ENCODE results near the gene WWOX.

The WWOX gene

GRCh38 chr16:78194948-78195347, 95.5 kb downstream of the WWOX start:
- DNase-seq (ENCODE audit: low read depth in 2 of 2) = no peak

GRCh38 chr16:78195797-78196196, 96.3 kb downstream of the WWOX start:
- no peak for DNase-seq (ENCODE audit: low read depth in 2 of 2)

DNA sequence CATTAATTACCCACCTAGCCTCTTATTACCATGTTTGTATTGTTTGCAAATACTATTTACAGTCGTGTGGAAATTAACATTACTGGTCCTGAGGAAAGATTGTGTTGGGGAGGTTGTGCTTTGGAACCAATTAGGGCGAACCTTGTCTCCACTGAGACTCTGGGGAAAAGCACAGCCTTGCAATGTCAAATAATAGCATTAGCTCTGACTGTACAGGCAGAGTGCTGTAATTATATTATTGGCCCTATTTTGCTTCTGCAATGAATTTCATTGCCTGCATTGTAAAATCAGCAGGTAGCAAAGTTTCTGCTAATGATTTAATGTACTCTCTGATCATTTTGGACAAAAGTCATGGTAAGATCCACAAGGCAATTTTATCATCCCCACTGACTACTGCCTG, 97.0 kb downstream of the WWOX start:
- no peak for DNase-seq (ENCODE audit: low read depth in 2 of 2)

DNA sequence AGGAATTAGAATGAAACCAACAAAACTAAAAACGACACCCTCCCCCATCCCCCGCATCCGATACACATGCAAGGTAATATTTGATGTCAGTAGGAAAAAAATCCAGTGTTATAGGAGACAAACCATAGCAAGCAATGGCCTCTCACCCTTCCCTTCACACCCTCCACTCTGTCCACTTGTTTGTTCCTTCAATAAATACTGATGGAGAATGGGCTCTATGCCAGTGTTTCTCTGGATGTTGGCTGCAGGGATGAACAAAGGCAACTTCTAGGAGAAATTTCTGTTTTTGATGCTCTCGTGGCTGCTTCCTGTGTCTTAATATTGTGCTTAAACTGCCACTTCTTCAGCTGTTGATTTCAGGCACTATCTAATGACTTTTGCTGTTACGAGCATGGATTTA, 98.8 kb downstream of the WWOX start:
- DNase-seq (ENCODE audit: low read depth in 2 of 2) = no peak

DNA sequence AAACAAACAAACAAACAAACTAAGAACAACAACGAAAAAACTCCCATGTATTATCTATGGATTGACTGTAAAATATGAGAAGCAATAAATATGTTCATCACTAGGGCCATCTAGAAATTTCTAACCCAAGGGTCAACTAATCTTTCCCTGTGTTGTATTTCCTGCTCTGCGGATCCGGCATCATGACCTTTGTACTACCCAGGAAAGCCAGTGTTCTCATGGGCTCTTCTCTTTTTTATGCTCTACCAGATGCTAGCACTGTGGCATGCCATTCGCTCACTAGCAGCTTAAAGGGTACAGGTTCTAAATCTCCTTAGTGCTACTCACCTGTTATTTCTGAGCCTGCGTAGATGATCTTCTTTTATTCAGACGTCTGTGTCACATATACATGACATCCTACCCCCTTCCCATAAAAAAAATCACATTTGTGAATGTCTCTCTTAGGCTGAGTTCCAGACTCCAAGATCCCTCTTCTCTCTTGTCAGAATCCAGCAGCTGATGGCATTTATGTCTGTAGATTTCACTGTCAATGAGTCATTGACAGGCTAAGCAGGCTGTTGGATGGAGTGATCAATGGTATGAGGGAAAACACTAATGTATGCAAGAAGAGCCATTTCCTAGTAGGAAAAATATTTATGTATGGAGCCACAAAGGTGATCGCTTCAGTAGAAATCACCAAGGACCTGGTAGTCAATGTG, 100.0 kb downstream of the WWOX start:
- no peak for DNase-seq (ENCODE audit: low read depth in 2 of 2)

DNA sequence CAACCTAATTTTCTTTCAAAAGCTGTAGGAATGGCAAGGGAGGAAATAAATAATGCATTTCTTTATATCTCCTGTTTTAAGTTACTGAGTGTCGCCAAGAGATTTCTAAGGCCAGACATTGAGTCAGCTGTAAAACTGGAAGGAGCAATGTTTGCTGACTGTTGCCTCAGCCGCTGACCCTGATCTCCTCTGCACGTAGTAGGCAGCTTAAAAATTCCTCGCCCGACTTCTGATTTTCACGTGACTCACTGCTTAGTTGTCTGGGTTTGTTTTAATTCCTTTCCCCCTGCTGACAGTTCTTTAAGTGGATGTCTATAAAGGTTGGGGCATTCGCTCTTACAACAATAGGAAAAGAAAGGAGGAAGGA, 100.6 kb downstream of the WWOX start:
- DNase-seq (ENCODE audit: low read depth in 2 of 2) = no peak

GRCh38 chr16:78200623-78201096, 101.2 kb downstream of the WWOX start:
- no peak for DNase-seq (ENCODE audit: low read depth in 2 of 2)

DNA sequence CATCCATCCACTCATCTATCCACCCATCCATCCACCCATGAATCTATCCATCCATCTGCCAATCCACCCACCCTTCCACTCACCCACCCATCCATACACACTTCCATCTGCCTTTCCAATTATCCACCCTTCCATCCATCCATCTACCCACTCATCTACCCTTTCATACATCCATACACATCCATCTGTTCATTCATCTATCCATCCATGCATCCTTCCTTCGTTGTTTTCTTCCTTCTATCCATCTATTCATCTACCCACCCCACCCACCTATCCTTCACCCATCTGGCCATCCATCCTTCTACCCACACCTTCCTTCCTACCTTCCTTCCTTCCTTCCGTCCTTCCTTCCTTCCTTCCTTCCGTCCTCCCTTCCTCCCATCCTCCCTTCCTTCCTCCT, 106.1 kb downstream of the WWOX start:
- DNase-seq (ENCODE audit: low read depth in 2 of 2) = no peak

- DNase-seq (ENCODE audit: low read depth in 2 of 2) = no peak
These were observed 107.3 kb downstream of the WWOX start for GRCh38 chr16:78206623-78207223.

- DNase-seq (ENCODE audit: low read depth in 2 of 2) = no peak
These were observed 110.7 kb downstream of the WWOX start for GRCh38 chr16:78209951-78210661.

DNA sequence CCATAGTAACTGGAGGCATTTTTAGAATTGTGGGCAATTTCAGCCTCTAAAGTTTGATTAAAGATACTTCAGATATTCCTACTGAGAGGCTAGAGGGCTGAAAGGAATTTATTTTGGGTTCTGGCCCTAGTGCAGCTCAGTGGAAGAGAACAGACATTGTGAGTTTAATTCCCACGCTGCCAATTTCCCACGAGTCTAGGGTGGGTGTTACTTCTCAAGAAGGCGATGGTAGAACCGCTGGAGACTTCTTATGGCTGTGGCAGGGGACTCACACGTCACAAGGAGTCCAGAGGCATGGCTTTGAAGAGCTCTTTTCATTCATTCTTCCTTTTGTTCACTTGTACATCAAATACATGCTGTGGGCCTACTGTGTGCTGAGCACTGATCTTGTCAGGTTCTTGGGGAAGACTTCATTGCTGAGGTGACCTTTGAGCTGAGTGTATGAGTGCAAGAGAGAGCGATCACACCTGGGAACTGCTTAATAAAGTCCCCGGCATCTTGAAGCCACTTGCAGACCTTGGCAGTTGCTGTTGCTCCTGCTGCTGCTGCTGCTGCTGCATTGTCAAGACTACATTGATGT, 111.7 kb downstream of the WWOX start:
- DNase-seq (ENCODE audit: low read depth in 2 of 2) = no peak

DNA sequence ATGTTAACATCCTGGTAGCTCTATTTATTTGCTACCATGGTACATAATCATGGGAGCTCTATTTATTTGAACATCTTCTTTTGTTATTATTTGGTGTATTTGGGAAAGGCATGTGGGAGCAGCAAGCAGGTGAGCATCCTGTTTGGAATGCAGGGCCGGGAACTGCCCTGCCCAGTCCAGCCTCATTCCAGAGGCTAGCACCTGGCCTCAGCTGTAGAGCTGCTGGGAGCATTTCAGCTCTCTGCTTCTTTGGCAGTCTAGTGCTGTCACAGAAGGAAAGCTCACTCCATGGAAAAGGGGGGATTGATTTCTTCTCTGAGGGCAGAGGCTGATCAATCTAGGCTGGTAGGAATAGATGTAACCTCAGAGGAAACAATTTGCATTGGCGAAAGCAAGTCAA, 112.5 kb downstream of the WWOX start:
- DNase-seq (ENCODE audit: low read depth in 2 of 2) = no peak

- DNase-seq (ENCODE audit: low read depth in 2 of 2) = no peak
These were observed 113.2 kb downstream of the WWOX start for GRCh38 chr16:78212674-78213073.

GRCh38 chr16:78213751-78214150, 114.3 kb downstream of the WWOX start:
- DNase-seq (ENCODE audit: low read depth in 2 of 2) = no peak

GRCh38 chr16:78215222-78215621, 115.8 kb downstream of the WWOX start:
- no peak for DNase-seq (ENCODE audit: low read depth in 2 of 2)

- no peak for DNase-seq (ENCODE audit: low read depth in 2 of 2)
These were observed 116.8 kb downstream of the WWOX start for GRCh38 chr16:78216166-78216745.

- no peak for DNase-seq (ENCODE audit: low read depth in 2 of 2)
These were observed 117.8 kb downstream of the WWOX start for GRCh38 chr16:78217276-78217675.

GRCh38 chr16:78218279-78218678, 118.8 kb downstream of the WWOX start:
- no peak for DNase-seq (ENCODE audit: low read depth in 2 of 2)

DNA sequence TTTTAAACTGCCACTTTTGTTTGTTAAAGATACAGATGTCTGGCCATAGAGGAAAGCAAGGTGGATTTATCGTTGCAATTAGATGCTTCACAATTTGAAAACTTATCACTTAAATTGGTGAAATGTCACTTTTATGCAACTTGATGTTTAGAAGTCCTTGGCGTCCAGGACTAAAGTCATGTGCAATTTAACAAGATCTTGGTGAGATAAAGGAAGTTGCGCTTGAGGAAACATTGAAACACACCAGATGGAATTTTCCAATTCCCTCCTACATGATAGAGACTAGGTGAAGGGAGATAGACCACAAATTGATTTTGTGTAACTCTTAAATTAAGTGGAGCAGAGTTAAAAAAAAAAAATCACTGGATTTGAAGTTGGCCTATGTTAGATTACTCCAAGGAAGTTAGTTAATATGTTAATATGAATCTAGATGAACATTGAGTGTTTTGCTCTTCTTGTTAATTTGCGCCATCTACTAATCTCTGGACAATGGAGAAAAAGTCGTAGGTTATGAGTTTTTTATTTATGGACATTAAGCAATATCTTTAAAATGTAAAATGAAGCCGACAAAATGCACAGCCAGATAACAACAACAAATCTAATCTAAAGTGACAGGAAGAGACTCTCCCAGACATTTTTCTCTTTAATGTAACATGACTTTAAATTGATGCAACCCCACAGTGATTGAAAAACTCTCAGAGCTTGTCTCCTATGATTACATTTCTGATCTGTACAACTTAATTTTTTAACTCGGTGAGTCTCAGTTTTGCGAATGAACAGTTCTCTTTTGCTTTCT, 119.6 kb downstream of the WWOX start:
- no peak for DNase-seq (ENCODE audit: low read depth in 2 of 2)

DNA sequence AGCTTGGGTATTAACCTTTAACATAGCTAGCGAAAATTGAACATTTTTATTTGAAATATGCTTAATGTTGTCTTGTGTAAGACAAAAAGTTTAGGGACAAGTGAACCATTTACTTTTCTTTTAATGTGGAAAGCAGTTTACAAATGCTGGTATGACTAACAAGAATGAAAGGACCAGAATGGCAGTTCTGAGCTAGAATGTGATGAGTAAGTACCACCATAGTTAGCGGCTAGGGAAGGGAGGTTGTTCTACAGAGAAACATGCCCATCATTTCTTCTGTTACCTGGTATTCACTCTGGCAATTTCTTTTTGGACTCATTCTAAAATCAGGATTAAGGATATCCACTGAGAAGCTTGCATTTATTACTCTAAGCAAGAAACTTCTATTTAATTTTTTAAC, 121.1 kb downstream of the WWOX start:
- DNase-seq (ENCODE audit: low read depth in 2 of 2) = no peak

GRCh38 chr16:78221892-78222291, 122.4 kb downstream of the WWOX start:
- DNase-seq (ENCODE audit: low read depth in 2 of 2) = no peak

GRCh38 chr16:78224342-78224741, 124.9 kb downstream of the WWOX start:
- DNase-seq (ENCODE audit: low read depth in 2 of 2) = no peak
